Measurements from ENCODE around the gene SERPINA10. TPM values are rescaled to one million over a fixed set of nuclear protein-coding genes. Genes with fewer than 3 reads are reported as not detected.

Gene SERPINA10
- total and polyA plus RNA-seq, 2 of the 13 experiments (the other 11 are each of a cell fraction or from before 2014, with no cell fraction given): 20.1 to 20.2 TPM

- TF ChIP-seq KLF11 (CRISPR knock-in tag; IDR thresholded peaks at IDR 0.05) (no peak), ZBTB33 (CRISPR knock-in tag; IDR thresholded peaks at IDR 0.05) (no peak), MAFG (CRISPR knock-in tag; IDR thresholded peaks at IDR 0.05) (no peak), HOXA7 (CRISPR knock-in tag; IDR thresholded peaks at IDR 0.05) (no peak), ZNF83 (CRISPR knock-in tag; IDR thresholded peaks at IDR 0.05; ENCODE audit: borderline replicate concordance) (no peak), ZFP41 (CRISPR knock-in tag; IDR thresholded peaks at IDR 0.05; ENCODE audit: borderline replicate concordance) (no peak), BORCS8-MEF2B (CRISPR knock-in tag; IDR thresholded peaks at IDR 0.05) (no peak), KDM5A (IDR thresholded peaks at IDR 0.05; ENCODE audit: borderline replicate concordance, low read length) (no peak), AHDC1 (CRISPR knock-in tag; IDR thresholded peaks at IDR 0.05; ENCODE audit: borderline replicate concordance) (no peak), BRF2 (CRISPR knock-in tag; IDR thresholded peaks at IDR 0.05) (no peak), PATZ1 (CRISPR knock-in tag; IDR thresholded peaks at IDR 0.05) (no peak), ZNF256 (CRISPR knock-in tag; conservative IDR thresholded peaks at IDR 0.05) (no peak), ZNF276 (CRISPR knock-in tag; IDR thresholded peaks at IDR 0.05; ENCODE audit: low read depth) (no peak), ZNF691 (CRISPR knock-in tag; IDR thresholded peaks at IDR 0.05; ENCODE audit: borderline replicate concordance, low read depth) (no peak), MED1 (CRISPR knock-in tag; IDR thresholded peaks at IDR 0.05) (peak; percentile 79)
Measured at GRCh38 chr14:94320243-94320642, 27.2 kb upstream of the SERPINA10 start (continued).

All from HepG2 (cell line).